ENCODE data around the gene HELB.

The HELB gene

GRCh38 chr12:66282244-66282643 is 20.0 kb upstream of the HELB start:
- TF ChIP-seq CTCF (IDR thresholded peaks at IDR 0.05) (no peak), ZFX (IDR thresholded peaks at IDR 0.05; ENCODE audit: borderline replicate concordance) (no peak)
- H3K27ac ChIP-seq, result no peak overlapping the region

GRCh38 chr12:66287275-66287674 is 15.0 kb upstream of the HELB start:
- no peak overlapping the region for H3K27ac ChIP-seq
- TF ChIP-seq ZFX (IDR thresholded peaks at IDR 0.05; ENCODE audit: borderline replicate concordance) (no peak), CTCF (IDR thresholded peaks at IDR 0.05) (no peak)

- no peak overlapping the region for H3K27ac ChIP-seq
- TF ChIP-seq ZFX (IDR thresholded peaks at IDR 0.05; ENCODE audit: borderline replicate concordance), result no peak
- TF ChIP-seq CTCF (IDR thresholded peaks at IDR 0.05), result no peak
Measured at GRCh38 chr12:66288121-66288520, 14.2 kb upstream of the HELB start.

GRCh38 chr12:66289485-66289884 is 12.8 kb upstream of the HELB start:
- H3K27ac ChIP-seq, result no peak overlapping the region
- no peak for TF ChIP-seq ZFX (IDR thresholded peaks at IDR 0.05; ENCODE audit: borderline replicate concordance)
- TF ChIP-seq CTCF (IDR thresholded peaks at IDR 0.05), result no peak

GRCh38 chr12:66290716-66291200 is 11.5 kb upstream of the HELB start:
- no peak overlapping the region for H3K27ac ChIP-seq
- TF ChIP-seq CTCF (IDR thresholded peaks at IDR 0.05), result no peak
- no peak for TF ChIP-seq ZFX (IDR thresholded peaks at IDR 0.05; ENCODE audit: borderline replicate concordance)

- H3K27ac ChIP-seq, result no peak overlapping the region
- TF ChIP-seq ZFX (IDR thresholded peaks at IDR 0.05; ENCODE audit: borderline replicate concordance) (no peak), CTCF (IDR thresholded peaks at IDR 0.05) (no peak)
Measured at GRCh38 chr12:66296176-66296683, 6.1 kb upstream of the HELB start.

GRCh38 chr12:66297080-66297479 is 5.2 kb upstream of the HELB start:
- no peak overlapping the region for H3K27ac ChIP-seq
- TF ChIP-seq ZFX (IDR thresholded peaks at IDR 0.05; ENCODE audit: borderline replicate concordance) (no peak), CTCF (IDR thresholded peaks at IDR 0.05) (no peak)
